ENCODE measurements around the gene AKT3.

Gene AKT3

DNA sequence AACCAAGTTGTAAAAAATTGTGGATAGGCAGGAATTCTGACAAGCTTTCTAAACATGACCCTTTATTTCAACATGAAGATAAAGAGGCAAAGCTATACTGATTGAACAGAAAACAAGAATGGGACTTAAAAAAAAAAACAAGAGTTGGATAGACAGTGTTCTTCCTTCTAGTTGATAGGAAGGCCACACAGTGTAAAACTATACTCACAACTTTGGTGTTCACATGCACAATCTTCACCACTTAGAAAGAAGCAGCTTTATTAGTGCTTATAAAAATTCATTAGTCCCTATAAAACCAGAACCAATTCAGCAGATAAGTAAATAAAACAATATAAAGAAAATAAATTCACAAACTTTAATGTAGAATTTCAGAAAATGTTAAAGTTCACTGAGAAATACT lies 101.8 kb downstream of the AKT3 start:
- Histone ChIP-seq H3K4me1 (peaks cover 39% of the 10 kb centered on the region), H3K9me3 (no peaks in the 10 kb centered on the region), H3K36me3 (replicated peaks) (no peaks in the 10 kb centered on the region), H3K27me3 (ENCODE audit: low read depth) (no peaks in the 10 kb centered on the region), H3K4me3 (no peak overlapping the region)
- DNase-seq (ENCODE audit: low spot score in 2 of 2), result no peak
- in situ Hi-C loops (cut with MboI; ENCODE audit: low sequenced_read_pairs), result no loop called here

DNA sequence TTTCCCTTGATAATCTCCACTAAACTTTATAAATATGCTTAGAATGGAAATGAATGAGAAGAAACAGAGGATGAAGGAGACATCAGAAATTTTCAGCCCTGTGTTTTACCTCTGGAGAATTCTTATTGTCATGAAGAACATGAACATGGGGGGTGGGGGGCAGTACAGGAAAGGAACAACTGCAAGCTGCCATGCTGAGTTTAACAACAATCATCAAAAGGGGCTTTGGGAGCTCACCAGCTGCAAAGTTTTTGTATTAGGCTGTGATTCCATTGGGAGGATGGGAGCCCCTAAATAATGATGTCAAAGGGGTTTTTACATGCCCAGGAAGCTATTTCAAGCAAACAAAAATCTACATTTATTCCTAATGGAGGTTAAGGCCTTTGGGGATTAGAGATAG lies 103.3 kb downstream of the AKT3 start:
- Histone ChIP-seq H3K27me3 (ENCODE audit: low read depth) (no peaks in the 10 kb centered on the region), H3K9me3 (no peaks in the 10 kb centered on the region), H3K4me1 (peaks cover 39% of the 10 kb centered on the region), H3K36me3 (replicated peaks) (no peaks in the 10 kb centered on the region), H3K4me3 (no peak overlapping the region)
- peak; percentile 46 to 60 for DNase-seq (ENCODE audit: low spot score in 2 of 2)
- in situ Hi-C loops (cut with MboI; ENCODE audit: low sequenced_read_pairs), result no loop called here

DNA sequence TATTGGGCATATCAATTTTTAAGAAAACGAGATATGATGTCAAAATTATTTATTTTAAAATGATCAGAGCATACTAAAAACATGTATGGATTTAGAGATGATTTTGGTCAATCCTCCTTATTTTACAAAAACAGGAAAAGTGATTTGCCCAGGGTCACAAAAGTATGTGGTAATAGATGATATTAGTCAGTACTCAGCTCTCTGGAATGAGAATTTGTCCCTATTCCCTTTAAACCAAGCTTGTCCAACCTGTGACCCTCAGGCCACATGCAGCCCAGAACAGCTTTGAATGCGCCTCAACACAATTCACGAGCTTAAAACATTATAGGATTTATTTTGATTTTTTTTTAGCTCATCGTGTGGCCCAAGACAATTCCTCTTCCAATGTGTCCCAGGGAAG lies 104.7 kb downstream of the AKT3 start:
- H3K9me3 ChIP-seq, result no peaks in the 10 kb centered on the region
- H3K27me3 ChIP-seq (ENCODE audit: low read depth), result no peaks in the 10 kb centered on the region
- H3K36me3 ChIP-seq (replicated peaks), result no peaks in the 10 kb centered on the region
- in situ Hi-C loops (cut with MboI; ENCODE audit: low sequenced_read_pairs), result no loop called here
- peak in 1 of 2 experiments; percentile 19 for DNase-seq (ENCODE audit: low spot score in 2 of 2)
- H3K4me1 ChIP-seq, result peaks cover 51% of the 10 kb centered on the region
- H3K4me3 ChIP-seq, result no peak overlapping the region

DNA sequence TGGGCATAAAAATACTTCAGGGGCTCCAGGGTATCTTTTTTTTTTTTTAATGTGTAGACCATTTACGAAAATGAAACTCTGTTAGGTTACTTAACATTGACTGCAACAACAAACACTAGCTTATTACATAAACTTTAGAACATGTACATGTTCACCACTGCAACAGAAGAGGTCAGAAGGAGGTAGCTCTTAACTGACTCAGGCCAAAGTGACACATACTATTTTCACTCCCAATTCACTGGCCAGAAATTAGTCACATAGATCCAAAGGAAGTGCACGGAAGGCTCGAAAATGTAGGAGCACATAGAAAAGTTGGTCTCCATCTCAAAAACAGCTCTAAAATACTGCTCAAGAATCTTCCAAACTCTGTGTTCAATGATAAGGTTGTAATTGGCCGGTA lies 107.2 kb downstream of the AKT3 start:
- DNase-seq (ENCODE audit: low spot score in 2 of 2), result no peak
- Histone ChIP-seq H3K9me3 (no peaks in the 10 kb centered on the region), H3K27me3 (ENCODE audit: low read depth) (no peaks in the 10 kb centered on the region), H3K4me1 (peaks cover 66% of the 10 kb centered on the region), H3K36me3 (replicated peaks) (no peaks in the 10 kb centered on the region), H3K4me3 (no peak overlapping the region)
- in situ Hi-C loops (cut with MboI; ENCODE audit: low sequenced_read_pairs), result no loop called here

DNA sequence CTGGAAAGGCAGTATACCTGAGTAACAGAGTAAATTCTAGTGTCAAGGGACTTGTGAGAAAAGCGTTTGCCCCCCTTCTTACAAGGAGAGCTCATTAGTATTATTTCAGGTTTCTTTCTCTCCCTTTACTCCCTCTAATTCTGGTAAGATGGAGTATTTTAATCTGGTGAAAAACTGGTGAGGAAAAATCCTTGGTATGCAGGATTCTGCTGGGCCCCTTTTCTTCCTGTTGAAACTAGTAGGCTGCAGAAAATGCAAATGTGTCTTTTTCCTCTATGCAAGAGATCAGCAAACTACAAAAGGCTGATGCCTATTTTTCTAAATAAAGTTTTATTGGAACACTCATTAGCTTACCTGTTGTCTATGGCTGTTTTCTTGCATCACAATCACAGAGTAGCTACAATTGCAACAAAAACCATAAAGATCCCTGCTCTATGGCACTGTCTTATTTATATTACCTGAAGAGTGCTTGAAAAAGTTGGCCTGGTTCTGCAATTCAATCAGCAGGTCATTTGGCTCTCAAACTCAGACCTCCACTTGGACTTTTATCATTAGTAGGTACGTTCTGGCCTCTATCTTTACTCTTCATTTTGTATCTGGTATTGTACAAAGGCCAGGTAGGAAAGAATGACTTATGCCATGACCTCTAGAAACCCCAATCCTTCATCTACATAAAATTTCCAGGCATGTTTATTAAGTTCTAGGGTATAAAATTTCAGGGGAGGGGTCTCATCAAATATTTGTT lies 109.6 kb downstream of the AKT3 start:
- peaks cover 46% of the 10 kb centered on the region for H3K4me1 ChIP-seq

DNA sequence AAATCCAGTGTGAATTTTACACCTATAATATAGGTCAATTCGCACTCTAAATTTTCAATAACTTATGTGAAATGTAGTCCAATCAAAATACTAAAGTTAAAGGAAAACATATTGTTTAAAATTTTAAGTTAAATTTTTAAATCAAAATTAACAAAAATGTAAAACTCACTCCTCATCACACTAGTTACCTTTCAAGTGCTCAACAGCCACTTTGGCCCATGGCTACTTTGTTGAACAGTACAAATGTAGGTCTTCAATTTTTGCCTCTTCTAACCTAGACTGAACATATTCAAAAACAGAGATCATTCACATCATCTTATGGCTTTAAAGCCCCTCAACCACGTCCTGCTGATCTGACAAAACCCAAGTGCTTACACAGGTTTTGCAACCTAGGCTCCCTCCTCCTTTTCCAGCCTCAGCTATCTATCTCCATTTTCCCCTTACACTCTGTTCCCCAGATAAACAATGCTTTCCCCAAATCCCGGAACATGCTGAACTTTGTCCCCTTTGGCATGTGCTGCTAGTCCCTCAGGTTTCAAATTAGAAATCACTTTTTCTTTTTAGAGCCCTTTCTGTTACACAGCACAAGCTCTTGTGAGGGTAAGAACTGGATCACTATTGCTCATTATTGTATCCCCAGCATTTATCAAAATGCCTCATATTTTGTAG lies 110.6 kb downstream of the AKT3 start:
- Histone ChIP-seq H3K9me3 (no peaks in the 10 kb centered on the region), H3K36me3 (replicated peaks) (no peaks in the 10 kb centered on the region), H3K27me3 (ENCODE audit: low read depth) (no peaks in the 10 kb centered on the region), H3K4me1 (peaks cover 39% of the 10 kb centered on the region), H3K4me3 (no peak overlapping the region)
- in situ Hi-C loops (cut with MboI; ENCODE audit: low sequenced_read_pairs), result no loop called here
- DNase-seq (ENCODE audit: low spot score in 2 of 2), result no peak

More for the DNA sequence above, 109.6 kb downstream of the AKT3 start:
- H3K27me3 ChIP-seq (ENCODE audit: low read depth), result no peaks in the 10 kb centered on the region
- in situ Hi-C loops (cut with MboI; ENCODE audit: low sequenced_read_pairs), result no loop called here
- no peak overlapping the region for H3K4me3 ChIP-seq
- no peaks in the 10 kb centered on the region for H3K9me3 ChIP-seq
- no peaks in the 10 kb centered on the region for H3K36me3 ChIP-seq (replicated peaks)
- peak in 1 of 2 experiments; percentile 27 for DNase-seq (ENCODE audit: low spot score in 2 of 2)

DNA sequence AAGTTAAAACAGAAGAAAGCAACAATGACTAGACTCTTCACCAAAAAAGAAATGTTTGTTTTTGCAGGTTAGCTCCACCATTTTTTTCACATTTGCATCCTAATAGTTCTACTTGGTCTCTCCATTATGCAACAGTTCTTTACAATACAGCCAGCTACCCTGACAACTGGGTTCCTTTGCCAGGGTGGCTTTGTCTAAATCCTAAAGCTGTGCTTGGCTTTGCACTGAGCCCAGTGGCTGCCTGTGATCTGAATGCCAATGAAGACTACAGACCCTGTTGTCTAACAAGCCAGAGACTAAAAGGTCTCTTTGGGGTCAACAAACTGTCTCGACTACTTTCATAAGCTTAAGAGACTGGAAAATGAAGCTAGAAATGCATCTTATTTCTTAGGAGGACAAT lies 112.0 kb downstream of the AKT3 start:
- in situ Hi-C loops (cut with MboI; ENCODE audit: low sequenced_read_pairs), result no loop called here
- no peaks in the 10 kb centered on the region for H3K9me3 ChIP-seq
- H3K36me3 ChIP-seq (replicated peaks), result no peaks in the 10 kb centered on the region
- H3K4me3 ChIP-seq, result no peak overlapping the region
- DNase-seq (ENCODE audit: low spot score in 2 of 2), result peak; percentile 62 to 70
- peaks cover 42% of the 10 kb centered on the region for H3K4me1 ChIP-seq
- no peaks in the 10 kb centered on the region for H3K27me3 ChIP-seq (ENCODE audit: low read depth)

DNA sequence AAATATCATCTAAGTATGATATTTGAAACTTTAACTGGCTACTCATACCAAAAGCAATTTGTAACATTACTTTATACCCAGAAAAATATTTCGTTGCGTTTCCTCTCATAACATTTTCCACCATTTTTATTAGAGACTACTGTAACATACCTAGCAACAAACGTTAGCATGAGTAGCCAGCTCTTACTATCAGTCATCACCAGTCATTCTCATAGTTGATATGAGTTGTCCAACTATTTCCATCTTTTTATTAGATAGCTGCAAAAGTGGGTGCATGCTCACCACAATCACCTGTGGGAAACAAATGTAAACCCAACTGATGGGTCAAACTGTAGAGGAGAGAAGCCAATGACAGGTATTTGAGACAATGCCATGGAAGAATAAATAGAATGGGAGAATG lies 114.6 kb downstream of the AKT3 start:
- Histone ChIP-seq H3K9me3 (no peaks in the 10 kb centered on the region), H3K4me1 (peaks cover 52% of the 10 kb centered on the region), H3K4me3 (no peak overlapping the region), H3K36me3 (replicated peaks) (no peaks in the 10 kb centered on the region), H3K27me3 (ENCODE audit: low read depth) (no peaks in the 10 kb centered on the region)
- no peak for DNase-seq (ENCODE audit: low spot score in 2 of 2)
- in situ Hi-C loops (cut with MboI; ENCODE audit: low sequenced_read_pairs), result no loop called here

DNA sequence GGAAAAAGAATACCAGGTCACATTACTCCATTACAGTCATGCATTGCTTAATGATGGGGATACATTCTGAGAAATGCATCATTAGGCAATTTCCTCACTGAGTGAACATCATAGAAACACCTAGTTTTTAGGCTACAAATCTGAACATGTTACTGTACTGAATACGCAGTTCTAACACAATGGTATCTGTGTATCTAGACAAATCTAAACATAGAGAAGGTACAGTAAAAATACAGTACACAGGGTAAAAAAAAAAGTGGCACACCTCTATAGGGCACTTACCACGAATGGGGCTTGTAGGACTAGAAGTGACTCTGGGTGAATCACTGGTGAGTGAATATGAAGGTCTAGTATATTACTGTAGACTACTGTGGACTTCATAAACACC lies 115.7 kb downstream of the AKT3 start:
- Histone ChIP-seq H3K4me1 (peaks cover 42% of the 10 kb centered on the region), H3K9me3 (no peaks in the 10 kb centered on the region), H3K27me3 (ENCODE audit: low read depth) (no peaks in the 10 kb centered on the region), H3K4me3 (no peak overlapping the region), H3K36me3 (replicated peaks) (no peaks in the 10 kb centered on the region)
- no peak for DNase-seq (ENCODE audit: low spot score in 2 of 2)
- in situ Hi-C loops (cut with MboI; ENCODE audit: low sequenced_read_pairs), result no loop called here

DNA sequence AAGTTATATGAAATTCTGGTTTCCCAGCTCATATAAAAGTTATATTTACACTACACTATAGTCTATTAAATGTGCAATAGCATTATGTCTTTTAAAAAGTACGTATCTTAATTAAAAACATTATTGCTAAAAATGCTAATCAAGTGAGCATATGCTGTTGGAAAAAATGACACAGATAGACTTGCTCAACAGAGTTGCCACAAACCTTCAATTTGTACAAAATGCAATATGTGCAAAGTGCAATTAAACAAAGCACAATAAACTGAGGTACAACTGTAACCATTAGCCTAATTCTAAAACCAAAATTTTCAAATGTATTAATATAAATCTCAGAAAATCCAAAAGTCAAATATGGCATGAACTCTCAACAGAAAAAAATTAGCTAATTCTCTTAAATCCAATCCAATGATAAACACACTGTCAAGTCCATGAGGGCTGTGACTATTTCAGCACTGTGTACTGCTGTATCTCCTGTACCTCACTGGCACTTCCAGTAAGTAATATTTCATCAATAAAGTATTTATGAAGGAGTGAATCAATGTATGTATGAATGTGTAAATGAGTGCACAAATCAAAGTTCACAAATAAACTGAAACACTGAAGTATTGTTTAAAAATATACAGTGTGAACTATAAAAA lies 116.3 kb downstream of the AKT3 start:
- Histone ChIP-seq H3K9me3 (no peaks in the 10 kb centered on the region), H3K27me3 (ENCODE audit: low read depth) (no peaks in the 10 kb centered on the region), H3K4me1 (peaks cover 40% of the 10 kb centered on the region), H3K36me3 (replicated peaks) (no peaks in the 10 kb centered on the region), H3K4me3 (no peak overlapping the region)
- in situ Hi-C loops (cut with MboI; ENCODE audit: low sequenced_read_pairs), result no loop called here
- DNase-seq (ENCODE audit: low spot score in 2 of 2), result no peak

DNA sequence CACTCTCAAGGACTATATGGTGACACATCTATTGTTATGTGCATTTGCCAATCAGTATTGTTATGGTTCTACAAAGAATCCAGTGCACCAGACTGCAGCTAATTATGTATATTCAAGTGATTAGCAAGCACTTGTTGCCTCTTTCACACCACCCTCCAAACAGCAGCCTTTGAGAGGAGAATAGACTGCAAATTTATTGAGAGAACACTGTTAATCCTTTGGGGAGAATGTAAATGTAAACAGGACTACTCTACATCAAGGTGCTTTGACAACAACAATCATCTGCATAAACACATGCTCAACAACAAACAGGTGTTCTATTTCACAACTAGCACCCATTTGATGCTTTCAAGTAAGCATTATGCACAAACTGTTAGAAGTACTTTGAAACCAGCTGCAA lies 117.4 kb downstream of the AKT3 start:
- in situ Hi-C loops (cut with MboI; ENCODE audit: low sequenced_read_pairs), result no loop called here
- Histone ChIP-seq H3K4me1 (peaks cover 32% of the 10 kb centered on the region), H3K4me3 (no peak overlapping the region), H3K27me3 (ENCODE audit: low read depth) (no peaks in the 10 kb centered on the region), H3K9me3 (no peaks in the 10 kb centered on the region), H3K36me3 (replicated peaks) (no peaks in the 10 kb centered on the region)
- peak; percentile 66 to 91 for DNase-seq (ENCODE audit: low spot score in 2 of 2)

DNA sequence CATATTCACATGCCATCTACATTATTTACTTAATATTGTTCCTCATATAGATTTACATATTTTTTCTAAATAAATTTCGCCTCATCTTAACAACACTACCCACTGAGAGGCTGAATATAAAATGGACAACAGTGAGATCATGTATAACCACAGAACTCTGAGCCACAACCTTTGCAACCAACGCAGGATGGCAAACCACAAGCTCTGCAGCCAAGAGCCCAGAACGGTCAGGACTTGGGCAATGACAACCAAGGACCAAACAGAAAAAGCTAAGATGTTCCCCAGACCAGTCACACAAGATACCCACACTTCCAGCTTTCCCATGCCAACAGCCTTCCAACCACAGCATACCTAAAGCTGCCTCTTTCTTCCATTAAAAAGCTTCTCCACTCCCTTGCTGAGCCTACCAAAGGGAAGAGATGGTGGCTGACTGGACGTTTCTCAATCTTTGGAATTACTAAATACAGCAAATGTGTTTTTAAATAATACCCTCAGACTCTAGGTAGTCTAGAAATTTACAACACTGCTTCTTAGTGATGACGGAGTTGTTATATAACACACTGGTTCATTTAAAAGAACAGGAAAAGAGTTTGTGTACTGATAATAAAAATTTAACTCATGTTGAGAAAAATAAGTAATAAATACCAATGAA lies 117.9 kb downstream of the AKT3 start:
- Histone ChIP-seq H3K4me1 (peaks cover 36% of the 10 kb centered on the region), H3K27me3 (ENCODE audit: low read depth) (no peaks in the 10 kb centered on the region), H3K9me3 (no peaks in the 10 kb centered on the region), H3K4me3 (peak overlapping the region; percentile 0; the same call in 1 of the 2 replicates), H3K36me3 (replicated peaks) (no peaks in the 10 kb centered on the region)
- in situ Hi-C loops (cut with MboI; ENCODE audit: low sequenced_read_pairs), result no loop called here
- DNase-seq (ENCODE audit: low spot score in 2 of 2), result no peak

DNA sequence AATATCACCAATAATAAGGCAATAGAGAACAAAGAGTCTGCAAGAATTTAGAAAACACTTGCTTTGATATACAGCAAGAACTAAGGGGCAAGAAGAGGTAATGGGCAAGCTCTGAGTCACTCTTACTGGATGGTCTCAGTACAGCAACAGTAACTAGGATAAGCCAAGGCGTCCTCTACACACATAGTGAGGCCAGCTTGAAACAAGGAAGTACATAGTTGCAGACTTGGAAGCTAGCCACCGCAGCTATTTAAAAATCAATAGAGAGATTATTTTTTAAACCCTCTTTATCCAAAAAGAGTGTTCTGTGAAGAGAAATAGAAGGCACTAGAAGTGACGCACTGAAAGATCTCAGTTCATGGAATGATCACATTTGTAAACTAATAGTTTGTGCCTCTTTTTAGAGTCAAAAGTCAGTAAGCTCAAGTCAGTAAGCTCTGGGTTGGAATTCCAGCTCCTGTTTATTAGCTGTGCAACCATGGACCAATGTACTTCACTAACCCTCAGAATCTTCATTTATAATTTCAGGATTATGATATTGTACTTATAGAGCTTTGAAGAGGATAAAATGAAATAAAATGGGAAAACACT lies 118.6 kb downstream of the AKT3 start:
- in situ Hi-C loops (cut with MboI; ENCODE audit: low sequenced_read_pairs), result no loop called here

More for the DNA sequence above, 118.6 kb downstream of the AKT3 start:
- Histone ChIP-seq H3K4me1 (peaks cover 41% of the 10 kb centered on the region), H3K36me3 (replicated peaks) (no peaks in the 10 kb centered on the region), H3K27me3 (ENCODE audit: low read depth) (no peaks in the 10 kb centered on the region), H3K9me3 (no peaks in the 10 kb centered on the region), H3K4me3 (peak overlapping the region; percentile 0; the same call in 1 of the 2 replicates)
- peak; percentile 85 to 99 for DNase-seq (ENCODE audit: low spot score in 2 of 2)
